Small intestine (tissue), 16 donors: Measurements from ENCODE around the gene C2orf68. TPM values are rescaled to one million over a fixed set of nuclear protein-coding genes. Genes with fewer than 3 reads are reported as not detected.
"Not testable (repeated sequence)": the region's sequence is repeated elsewhere in the genome, so short reads cannot be mapped to it uniquely, and the experiment has no call there.

Source experiments
- DNase-seq, 2 donors: peaks; one replicate each; pipeline versions ENCODE4 v3.0.0 to v3.0.0-alpha.2; 2013
- FAIRE-seq: peaks from 2 replicates; lab custom pipeline; 2012; peaks lifted over from hg19 to GRCh38; lab: Jason Lieb, UNC
- H3K27ac ChIP-seq, 3 donors: one replicate each; pipeline ENCODE4 v1.5.1; 2013; ENCODE audit warnings: low read length in 2 of 3, mild to moderate bottlenecking in 2 of 3, control low read depth in 1 of 3, inconsistent platforms in 1 of 3, low read depth in 1 of 3, moderate library complexity in 1 of 3
- H3K27me3 ChIP-seq, 3 donors: one replicate each; pipeline ENCODE4 v1.6.1; 2013; ENCODE audit warnings: low read length in 3 of 3, inconsistent platforms in 1 of 3; ENCODE audit not compliant: control insufficient read depth in 3 of 3, insufficient read depth in 3 of 3
- H3K36me3 ChIP-seq, 3 donors: one replicate each; pipeline ENCODE4 v1.6.1; 2013; ENCODE audit warnings: low read length in 3 of 3, inconsistent platforms in 1 of 3, low read depth in 1 of 3, mild to moderate bottlenecking in 1 of 3, moderate library complexity in 1 of 3; ENCODE audit not compliant: control insufficient read depth in 3 of 3, insufficient read depth in 2 of 3
- H3K4me1 ChIP-seq, 3 donors: one replicate each; pipeline ENCODE4 v1.6.1; 2013; ENCODE audit warnings: low read length in 2 of 3, inconsistent platforms in 1 of 3, low read depth in 1 of 3, mild to moderate bottlenecking in 1 of 3, moderate library complexity in 1 of 3; ENCODE audit not compliant: control insufficient read depth in 3 of 3, insufficient read depth in 2 of 3
- H3K4me3 ChIP-seq, 3 donors: one replicate each; pipeline ENCODE4 v1.5.1; 2013; ENCODE audit warnings: low read length in 3 of 3, control low read depth in 1 of 3, inconsistent platforms in 1 of 3, low read depth in 1 of 3, mild to moderate bottlenecking in 1 of 3, moderate library complexity in 1 of 3
- H3K9me3 ChIP-seq, 2 donors: one replicate each; pipeline ENCODE4 v1.6.1; 2013; ENCODE audit warnings: low read depth in 1 of 2, low read length in 1 of 2; ENCODE audit not compliant: control insufficient read depth in 2 of 2, insufficient read depth in 1 of 2
- WGBS, 3 donors: extraction: QIAGEN DNeasy Blood & Tissue Kit; methylation state at CpG; one replicate each; pipeline ENCODE4 v1.1.7; 2013; 5-methylcytosine and 5-hydroxymethylcytosine counted together
- long read RNA-seq, 10 donors: transcript quantifications; one replicate each; lab custom pipeline, GENCODE V29; 2026
- polyA plus RNA-seq, 4 donors: library from polyadenylated mRNA; stranded (reverse) in 3 of 4; unstranded in 1 of 4; fragments of 200-250 nt in 3 of 4; fragments of 120-200 nt in 1 of 4; gene quantifications; one replicate each; pipeline versions ENCODE4 v1.2.1 to v1.2.3, GENCODE V29; 2013
- donor health status: healthy with polysubstance abuse.
- donor health status: control.
- donor health status: control.
- donor health status: Bipolar disorder and iron deficiency.
- donor health status: healthy.

The C2orf68 gene
- polyA plus RNA-seq = 10 to 100 TPM; 16.2 to 44.8 (median 25.3) TPM
- long read RNA-seq, donor 1 = 0 reads
- long read RNA-seq, donor 2, partial matches to known transcripts = 0 of 6 reads
- long read RNA-seq, donor 2, other reads (novel, unspliced or antisense) = 0 of 6 reads
- long read RNA-seq, donor 3, partial matches to known transcripts = 0 of 6 reads
- long read RNA-seq, donor 3, other reads (novel, unspliced or antisense) = 0 of 6 reads
- long read RNA-seq, donor 4, partial matches to known transcripts = 0 of 1 reads
- long read RNA-seq, donor 4, other reads (novel, unspliced or antisense) = 0 of 1 reads
- long read RNA-seq, donor 5, partial matches to known transcripts = 0 of 7 reads
- long read RNA-seq, donor 5, other reads (novel, unspliced or antisense) = 0 of 7 reads
- long read RNA-seq, donor 6, transcript C2orf68-201 (4 exons, 2,837 nt) = major isoform, 7 of 8 reads
- long read RNA-seq, donor 6, partial matches to known transcripts = 0 of 8 reads
- long read RNA-seq, donor 6, other reads (novel, unspliced or antisense) = 0 of 8 reads
- long read RNA-seq, donor 7 = 0 reads
- long read RNA-seq, donor 8, partial matches to known transcripts = 0 of 2 reads
- long read RNA-seq, donor 8, other reads (novel, unspliced or antisense) = 0 of 2 reads
- long read RNA-seq, donor 9, partial matches to known transcripts = 0 of 7 reads
- long read RNA-seq, donor 9, other reads (novel, unspliced or antisense) = 0 of 7 reads
- long read RNA-seq, donor 10, transcript C2orf68-201 (4 exons, 2,837 nt) = major isoform, 5 of 11 reads
- long read RNA-seq, donor 10, partial matches to known transcripts = 0 of 11 reads
- long read RNA-seq, donor 10, other reads (novel, unspliced or antisense) = 0 of 11 reads

- H3K27ac ChIP-seq = peak within 1 kb of the TSS; percentile 4 to 96 (median 88)
- DNase-seq (peak; percentile 87 to 95), FAIRE-seq (no peak)
- H3K4me1 ChIP-seq = peaks cover 0 to 11% (median 1%) of the 10 kb centered on the region in 3 donors
- peaks cover 0 to 27% (median 2%) of the 10 kb centered on the region in 3 donors for H3K36me3 ChIP-seq
- peak within 1 kb of the TSS; percentile 56 to 91 (median 84) for H3K4me3 ChIP-seq
- H3K27me3 ChIP-seq = no peaks in the 10 kb centered on the region
- 10 to 15% (median 14%) methylated on average over 61 to 73 of the region's 73 CpGs for WGBS, 3 donors
- no peaks in the 10 kb centered on the region for H3K9me3 ChIP-seq
Measured at GRCh38 chr2:85611705-85612587, at the start of gene C2orf68. TSS of gene C2orf68 (minus strand) at chr2:85612066. CDS start at chr2:85611984, 82 bp downstream.

- no peaks in the 10 kb centered on the region for H3K9me3 ChIP-seq
- WGBS, 3 donors = 78 to 87% (median 84%) methylated on average over 12 to 14 of the region's 14 CpGs
- H3K27ac ChIP-seq = peak overlapping the region in 1 of 3 donors; percentile 64
- H3K4me1 ChIP-seq = no peaks in the 10 kb centered on the region
- FAIRE-seq = no peak
- H3K36me3 ChIP-seq = peaks cover 0 to 25% (median under 1%) of the 10 kb centered on the region in 3 donors
- DNase-seq = no peak
- H3K4me3 ChIP-seq = no peak overlapping the region
- no peaks in the 10 kb centered on the region for H3K27me3 ChIP-seq
Measured at GRCh38 chr2:85661139-85661858, 49.4 kb upstream of the C2orf68 start.

GRCh38 chr2:85660725-85661124, 48.9 kb upstream of the C2orf68 start:
- Histone ChIP-seq H3K4me1 (no peaks in the 10 kb centered on the region), H3K36me3 (peaks cover 0 to 30% (median 3%) of the 10 kb centered on the region in 3 donors), H3K4me3 (no peak overlapping the region), H3K9me3 (no peaks in the 10 kb centered on the region), H3K27ac (no peak overlapping the region), H3K27me3 (no peaks in the 10 kb centered on the region)
- FAIRE-seq = no peak
- DNase-seq = no peak
- WGBS, 3 donors = 84 to 90% (median 85%) methylated on average over 7 of the region's 7 CpGs

- H3K9me3 ChIP-seq, H3K27me3 ChIP-seq, DNase-seq, H3K4me1 ChIP-seq, FAIRE-seq, H3K4me3 ChIP-seq, H3K27ac ChIP-seq: not testable (repeated sequence)
- peaks cover 0 to 30% (median 3%) of the 10 kb centered on the region in 3 donors for H3K36me3 ChIP-seq
- WGBS, 3 donors = 94 to 99% (median 97%) methylated on average over 11 of the region's 11 CpGs
Measured at GRCh38 chr2:85660301-85660700, 48.4 kb upstream of the C2orf68 start.

GRCh38 chr2:85659324-85659981, 47.6 kb upstream of the C2orf68 start:
- Histone ChIP-seq H3K9me3 (no peaks in the 10 kb centered on the region), H3K27me3 (no peaks in the 10 kb centered on the region), H3K4me3 (no peak overlapping the region), H3K4me1 (no peaks in the 10 kb centered on the region), H3K36me3 (peaks cover 0 to 30% (median 3%) of the 10 kb centered on the region in 3 donors), H3K27ac (no peak overlapping the region)
- FAIRE-seq (no peak), DNase-seq (no peak)
- 83 to 91% (median 88%) methylated on average over 10 to 13 of the region's 13 CpGs for WGBS, 3 donors

- H3K27ac ChIP-seq, DNase-seq, H3K9me3 ChIP-seq, H3K4me1 ChIP-seq, H3K4me3 ChIP-seq, H3K27me3 ChIP-seq, FAIRE-seq: not testable (repeated sequence)
- 92 to 97% (median 94%) methylated on average over 4 of the region's 4 CpGs for WGBS, 3 donors
- H3K36me3 ChIP-seq = peaks cover 2 to 36% (median 3%) of the 10 kb centered on the region in 3 donors
Measured at GRCh38 chr2:85657399-85657798, 45.5 kb upstream of the C2orf68 start.

- FAIRE-seq = no peak
- no peak overlapping the region for H3K27ac ChIP-seq
- H3K9me3 ChIP-seq = no peaks in the 10 kb centered on the region
- peaks cover 2 to 38% (median 3%) of the 10 kb centered on the region in 3 donors for H3K36me3 ChIP-seq
- H3K4me1 ChIP-seq = no peaks in the 10 kb centered on the region
- DNase-seq = no peak
- 83 to 92% (median 92%) methylated on average over 3 of the region's 3 CpGs for whole genome bisulfite sequencing, 3 donors
- no peaks in the 10 kb centered on the region for H3K27me3 ChIP-seq
- no peak overlapping the region for H3K4me3 ChIP-seq
Measured at GRCh38 chr2:85656468-85656867, 44.6 kb upstream of the C2orf68 start.
